SU-DHL-6 (cell line): ENCODE measurements around the gene CST6.
A peak's percentile ranks its signal among the peaks of the same experiment; 100 is the strongest.

Source experiments
- H2AFZ ChIP-seq: fragments of 200-600 bp; sonication (generic); 2 replicates; pipeline ENCODE4 v1.6.1; 2014; ENCODE audit warnings: low read depth, mild to moderate bottlenecking, moderate library complexity, mixed read lengths, antibody characterized with exemption, low read length; ENCODE audit not compliant: severe bottlenecking
- H3F3A ChIP-seq: fragments of 200-600 bp; shearing (Covaris generic); 2 replicates; pipeline ENCODE4 v1.6.0; 2016; ENCODE audit warnings: antibody characterized with exemption, mild to moderate bottlenecking; ENCODE audit not compliant: insufficient read depth
- H3K27ac ChIP-seq: fragments of 200-600 bp; sonication (generic); 2 replicates; pipeline ENCODE4 v1.5.1; 2016; ENCODE audit warnings: low read depth, mild to moderate bottlenecking, low read length, moderate library complexity, mixed read lengths
- H3K27me3 ChIP-seq: fragments of 200-600 bp; sonication (generic), shearing (Covaris generic); 2 replicates; pipeline ENCODE4 v1.6.0; 2014; ENCODE audit warnings: mild to moderate bottlenecking, low read length
- H3K36me3 ChIP-seq: fragments of 200-600 bp; sonication (generic); 2 replicates; pipeline ENCODE4 v1.6.1; 2014; ENCODE audit warnings: mild to moderate bottlenecking, low read length, mixed read lengths
- H3K4me2 ChIP-seq: fragments of 300-600, 200-600 bp; shearing (Covaris generic), sonication (generic); 2 replicates; pipeline ENCODE4 v1.6.0; 2014; ENCODE audit warnings: low read length, low read depth, mild to moderate bottlenecking; ENCODE audit not compliant: poor library complexity, severe bottlenecking
- H3K4me3 ChIP-seq: fragments of 200-600 bp; sonication (generic); 2 replicates; pipeline ENCODE4 v1.5.1; 2014; ENCODE audit warnings: antibody characterized with exemption, low read length, mild to moderate bottlenecking, mixed read lengths; ENCODE audit not compliant: insufficient read depth, poor library complexity, severe bottlenecking
- H3K79me2 ChIP-seq: fragments of 200-600 bp; sonication (generic); 2 replicates; pipeline ENCODE4 v1.6.1; 2014; ENCODE audit warnings: mild to moderate bottlenecking, low read length, moderate library complexity; ENCODE audit not compliant: insufficient read depth
- H3K9ac ChIP-seq: fragments of 200-600 bp; sonication (generic); 2 replicates; pipeline ENCODE4 v1.7.0; 2014; ENCODE audit warnings: mild to moderate bottlenecking, low read length
- H3K9me2 ChIP-seq: fragments of 200-600 bp; sonication (generic); replicated peaks from 2 replicates; pipeline ENCODE4 v1.6.1; 2014; ENCODE audit warnings: low read length; ENCODE audit not compliant: insufficient read depth
- H3K9me3 ChIP-seq: fragments of 200-600 bp; sonication (generic); 2 replicates; pipeline ENCODE4 v1.6.1; 2014; ENCODE audit warnings: low read length, mixed read lengths; ENCODE audit not compliant: insufficient read depth
- H4K20me1 ChIP-seq: fragments of 200-600 bp; sonication (generic); 2 replicates; pipeline ENCODE4 v1.6.1; 2014; ENCODE audit warnings: low read depth, mild to moderate bottlenecking, antibody characterized with exemption, low read length, moderate library complexity, mixed read lengths
- CTCF ChIP-seq: fragments of 200-600 bp; sonication (generic); IDR thresholded peaks from one replicate; pipeline ENCODE4 v1.5.1; 2017; ENCODE audit warnings: antibody characterized with exemption, mild to moderate bottlenecking, low read length, moderate library complexity; ENCODE audit not compliant: insufficient read depth, poor library complexity, severe bottlenecking
- EZH2phosphoT487 ChIP-seq: fragments of 200-600 bp; sonication (generic), shearing (Covaris generic); conservative IDR thresholded peaks from 2 replicates; pipeline ENCODE4 v1.6.1; 2018; ENCODE audit warnings: mild to moderate bottlenecking, antibody characterized with exemption, low read length, moderate library complexity, mixed read lengths

Gene CST6

GRCh38 chr11:66042227-66042995 is 30.6 kb downstream of the CST6 start:
- Histone ChIP-seq H3K27ac (no peak overlapping the region), H3K79me2 (no peaks in the 10 kb centered on the region), H4K20me1 (no peaks in the 10 kb centered on the region), H3K4me3 (no peak overlapping the region), H3K36me3 (no peaks in the 10 kb centered on the region), H3K27me3 (no peaks in the 10 kb centered on the region), H3K9me3 (no peaks in the 10 kb centered on the region), H2AFZ (no peak overlapping the region), H3F3A (no peaks in the 10 kb centered on the region), H3K9me2 (no peaks in the 10 kb centered on the region), H3K9ac (no peak overlapping the region), H3K4me2 (no peak overlapping the region)
- TF ChIP-seq CTCF (no peak), EZH2phosphoT487 (no peak)

- TF ChIP-seq CTCF = no peak
- no peaks in the 10 kb centered on the region for H3K27me3 ChIP-seq
- H3K27ac ChIP-seq = no peak overlapping the region
- H3K79me2 ChIP-seq = no peaks in the 10 kb centered on the region
- H3K36me3 ChIP-seq = no peaks in the 10 kb centered on the region
- no peak overlapping the region for H3K4me2 ChIP-seq
- no peak overlapping the region for H3K9ac ChIP-seq
- H3K9me3 ChIP-seq = no peaks in the 10 kb centered on the region
- H4K20me1 ChIP-seq = no peaks in the 10 kb centered on the region
- H3K4me3 ChIP-seq = no peak overlapping the region
- no peaks in the 10 kb centered on the region for H3K9me2 ChIP-seq
- no peak overlapping the region for H2AFZ ChIP-seq
- H3F3A ChIP-seq = no peaks in the 10 kb centered on the region
Observed at GRCh38 chr11:66042996-66043906, 31.4 kb downstream of the CST6 start.

- no peak overlapping the region for H3K27ac ChIP-seq
- H3K79me2 ChIP-seq = no peaks in the 10 kb centered on the region
- H3K27me3 ChIP-seq = no peaks in the 10 kb centered on the region
- no peak overlapping the region for H3K4me3 ChIP-seq
- peak overlapping the region; percentile 40 for H2AFZ ChIP-seq
- no peaks in the 10 kb centered on the region for H3K9me2 ChIP-seq
- peak overlapping the region; percentile 51 for H3K4me2 ChIP-seq
- TF ChIP-seq CTCF (no peak), EZH2phosphoT487 (no peak)
- H3K9ac ChIP-seq = peak overlapping the region; percentile 15; the same call in 1 of the 2 replicates
- no peaks in the 10 kb centered on the region for H3K36me3 ChIP-seq
- H3K9me3 ChIP-seq = no peaks in the 10 kb centered on the region
- H3F3A ChIP-seq = no peaks in the 10 kb centered on the region
- no peaks in the 10 kb centered on the region for H4K20me1 ChIP-seq
Observed at GRCh38 chr11:66044757-66045156, 32.9 kb downstream of the CST6 start.
